GM18951 (cell line): ENCODE measurements around the gene CRYBB3.

Experiments
- POLR2A ChIP-seq: IDR thresholded peaks from 4 replicates; pipeline ENCODE4 v1.6.1; 2011; ENCODE audit warnings: mild to moderate bottlenecking; ENCODE audit not compliant: insufficient read length, insufficient read depth; ENCODE audit errors: extremely low read depth
- in situ Hi-C: fragments of 300-500 bp; cut with MboI; formaldehyde crosslinking; loops from one replicate; pipeline ENCODE4 v1.12.0; 2022; ENCODE audit warnings: low sequenced_read_pairs, mixed read lengths, inconsistent platforms; ENCODE audit not compliant: unreplicated experiment

Gene CRYBB3

GRCh38 chr22:25205847-25206246 lies 6.2 kb downstream of the CRYBB3 start:
- in situ Hi-C loops, result no loop called here
- TF ChIP-seq POLR2A, result no peak

- in situ Hi-C loops, result no loop called here
- TF ChIP-seq POLR2A, result no peak
Observed at GRCh38 chr22:25206998-25207397, 7.3 kb downstream of the CRYBB3 start.

GRCh38 chr22:25207553-25208157 lies 8.0 kb downstream of the CRYBB3 start:
- in situ Hi-C loops, result no loop called here
- TF ChIP-seq POLR2A, result no peak

GRCh38 chr22:25208328-25208727 lies 8.7 kb downstream of the CRYBB3 start:
- in situ Hi-C loops, result no loop called here
- no peak for TF ChIP-seq POLR2A

GRCh38 chr22:25208743-25209505 lies 9.3 kb downstream of the CRYBB3 start:
- no peak for TF ChIP-seq POLR2A
- in situ Hi-C loops, result no loop called here

- no peak for TF ChIP-seq POLR2A
- in situ Hi-C loops, result no loop called here
Observed at GRCh38 chr22:25210793-25211192, 11.1 kb downstream of the CRYBB3 start.

- no peak for TF ChIP-seq POLR2A
- in situ Hi-C loops, result no loop called here
Observed at GRCh38 chr22:25212337-25212736, 12.7 kb downstream of the CRYBB3 start.

GRCh38 chr22:25213221-25213620 lies 13.6 kb downstream of the CRYBB3 start:
- in situ Hi-C loops, result no loop called here
- no peak for TF ChIP-seq POLR2A

- in situ Hi-C loops, result no loop called here
- TF ChIP-seq POLR2A, result no peak
Observed at GRCh38 chr22:25216230-25216629, 16.6 kb downstream of the CRYBB3 start.

GRCh38 chr22:25219211-25219689 lies 19.6 kb downstream of the CRYBB3 start, which contains the start of gene CRYBB2:
Gene CRYBB2 (plus strand): TSS chr22:25219639. CDS start chr22:25221430, 1,791 bp downstream.
- no peak for TF ChIP-seq POLR2A
- in situ Hi-C loops, result no loop called here

GRCh38 chr22:25219948-25220442 lies 20.3 kb downstream of the CRYBB3 start:
- in situ Hi-C loops, result no loop called here
- TF ChIP-seq POLR2A, result no peak

- in situ Hi-C loops, result no loop called here
- TF ChIP-seq POLR2A, result no peak
Observed at GRCh38 chr22:25221790-25222189, 22.1 kb downstream of the CRYBB3 start.

GRCh38 chr22:25223269-25223850 lies 23.7 kb downstream of the CRYBB3 start:
- in situ Hi-C loops, result no loop called here
- TF ChIP-seq POLR2A, result no peak
